Measurements from ENCODE around the gene MTCL1.

- TF ChIP-seq CTCF (IDR thresholded peaks at IDR 0.05; ENCODE audit: insufficient read depth, low read depth, low read length) (no peak), EZH2 (IDR thresholded peaks at IDR 0.05; ENCODE audit: insufficient read depth, low read length) (no peak)
Observed at GRCh38 chr18:8823530-8823929, 118.2 kb downstream of the MTCL1 start.
